Stimulated activated CD8-positive, alpha-beta memory T cell treated with anti-CD3 and anti-CD28 coated beads, Interleukin-7, amount 100 ng/mL, for 4 hours (primary cell): ENCODE data around the gene SLC29A4.

Source experiments
- DNase-seq, 2 donors: peaks; one replicate each; pipeline ENCODE4 v3.0.0-alpha.2; 2020; ENCODE audit warnings: low read depth in 2 of 2

SLC29A4 gene

GRCh38 chr7:5352440-5353010 is 69.8 kb downstream of the SLC29A4 start:
- no peak for DNase-seq

GRCh38 chr7:5354460-5355232 is 71.9 kb downstream of the SLC29A4 start:
- DNase-seq: no peak
